Calu3 (cell line): ENCODE data around the gene VPS13C. TPM values are rescaled to one million over a fixed set of nuclear protein-coding genes. Genes with fewer than 3 reads are reported as not detected.

ENCODE experiments used
- BruUV-seq: library from RNA; stranded (reverse); fragments of 400-500 nt; replicated peaks from 2 replicates; lab custom pipeline; 2021; lab: Mats Ljungman, UMichigan
- CTCF ChIA-PET: fragments of 300-600 bp; sonication (Branson Sonifier 250); formaldehyde crosslinking; loops from one replicate; lab custom pipeline; 2022; ENCODE audit warnings: antibody characterized with exemption; lab: Charles Lee
- DNase-seq: peaks from one replicate; pipeline ENCODE4 v3.0.0; 2022
- H3K27ac Mint-ChIP-seq: one replicate; pipeline ENCODE4 v1.8.0; 2022; ENCODE audit warnings: mixed read lengths; ENCODE audit not compliant: unreplicated experiment
- H3K27me3 Mint-ChIP-seq: one replicate; pipeline ENCODE4 v1.8.0; 2022; ENCODE audit warnings: mixed read lengths; ENCODE audit not compliant: unreplicated experiment
- H3K36me3 Mint-ChIP-seq: one replicate; pipeline ENCODE4 v1.8.0; 2022; ENCODE audit warnings: mild to moderate bottlenecking, moderate library complexity, mixed read lengths; ENCODE audit not compliant: insufficient read depth, unreplicated experiment
- H3K4me1 Mint-ChIP-seq: one replicate; pipeline ENCODE4 v1.8.0; 2022; ENCODE audit warnings: mild to moderate bottlenecking, low read depth, mixed read lengths; ENCODE audit not compliant: unreplicated experiment
- H3K4me3 Mint-ChIP-seq: one replicate; pipeline ENCODE4 v1.8.0; 2022; ENCODE audit warnings: mild to moderate bottlenecking, low read depth, moderate library complexity, mixed read lengths; ENCODE audit not compliant: unreplicated experiment
- H3K9me3 Mint-ChIP-seq: one replicate; pipeline ENCODE4 v1.8.0; 2022; ENCODE audit warnings: low read depth, mixed read lengths; ENCODE audit not compliant: unreplicated experiment
- intact Hi-C: fragments of 100-400 bp; cut with micrococcal nuclease; formaldehyde crosslinking; loops from one replicate; pipeline ENCODE4 v1.10.0; 2022; ENCODE audit not compliant: unreplicated experiment
- total RNA-seq: library from RNA; stranded (reverse); gene quantifications from 2 replicates; pipeline ENCODE4 v1.2.3, GENCODE V29; 2022
- TF ChIP-seq, protein P1 (sequence below): fragments of 200-600 bp; IDR thresholded peaks from one replicate; pipeline ENCODE4 v1.8.0; 2022; ENCODE audit warnings: antibody characterized with exemption; ENCODE audit not compliant: unreplicated experiment

VPS13C gene
- total RNA-seq, 1 experiment from 2014 or later: 99.9 TPM

DNA sequence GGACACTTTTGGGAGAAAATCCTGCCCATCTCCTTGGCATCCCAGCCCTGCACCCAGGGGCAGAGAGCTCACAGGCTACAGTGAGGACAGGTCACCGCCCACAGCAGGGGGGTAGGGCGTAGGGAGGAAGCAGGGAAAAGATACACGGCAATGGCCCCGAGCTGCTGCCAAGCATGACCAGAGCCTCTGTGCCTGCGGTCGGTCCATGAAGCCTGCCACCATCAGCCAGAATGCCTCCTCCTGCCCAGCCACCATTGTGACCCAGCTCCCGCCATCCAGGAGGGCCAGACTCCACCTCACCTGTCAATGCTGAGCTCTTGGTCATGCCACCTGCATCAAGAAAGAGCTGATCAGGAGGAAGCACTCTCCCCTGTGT, 230.7 kb downstream of the VPS13C start:
- Mint-ChIP-seq H3K4me1 (no peaks in the 10 kb centered on the region), H3K4me3 (no peak overlapping the region), H3K27ac (no peak overlapping the region), H3K9me3 (no peaks in the 10 kb centered on the region), H3K36me3 (no peaks in the 10 kb centered on the region), H3K27me3 (peaks cover 84% of the 10 kb centered on the region)
- BruUV-seq: no TSS peak
- TF ChIP-seq, protein P1, sequence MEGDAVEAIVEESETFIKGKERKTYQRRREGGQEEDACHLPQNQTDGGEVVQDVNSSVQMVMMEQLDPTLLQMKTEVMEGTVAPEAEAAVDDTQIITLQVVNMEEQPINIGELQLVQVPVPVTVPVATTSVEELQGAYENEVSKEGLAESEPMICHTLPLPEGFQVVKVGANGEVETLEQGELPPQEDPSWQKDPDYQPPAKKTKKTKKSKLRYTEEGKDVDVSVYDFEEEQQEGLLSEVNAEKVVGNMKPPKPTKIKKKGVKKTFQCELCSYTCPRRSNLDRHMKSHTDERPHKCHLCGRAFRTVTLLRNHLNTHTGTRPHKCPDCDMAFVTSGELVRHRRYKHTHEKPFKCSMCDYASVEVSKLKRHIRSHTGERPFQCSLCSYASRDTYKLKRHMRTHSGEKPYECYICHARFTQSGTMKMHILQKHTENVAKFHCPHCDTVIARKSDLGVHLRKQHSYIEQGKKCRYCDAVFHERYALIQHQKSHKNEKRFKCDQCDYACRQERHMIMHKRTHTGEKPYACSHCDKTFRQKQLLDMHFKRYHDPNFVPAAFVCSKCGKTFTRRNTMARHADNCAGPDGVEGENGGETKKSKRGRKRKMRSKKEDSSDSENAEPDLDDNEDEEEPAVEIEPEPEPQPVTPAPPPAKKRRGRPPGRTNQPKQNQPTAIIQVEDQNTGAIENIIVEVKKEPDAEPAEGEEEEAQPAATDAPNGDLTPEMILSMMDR: no peak
- no peak for DNase-seq
- CTCF ChIA-PET: interaction anchor here (0.6 to 0.8 kb wide), 3 partner anchors 17 to 662 kb away, joined by 3 to 4 read pairs (median 3); no protein-coding TSS in a partner anchor
- intact Hi-C loops: no loop called here

DNA sequence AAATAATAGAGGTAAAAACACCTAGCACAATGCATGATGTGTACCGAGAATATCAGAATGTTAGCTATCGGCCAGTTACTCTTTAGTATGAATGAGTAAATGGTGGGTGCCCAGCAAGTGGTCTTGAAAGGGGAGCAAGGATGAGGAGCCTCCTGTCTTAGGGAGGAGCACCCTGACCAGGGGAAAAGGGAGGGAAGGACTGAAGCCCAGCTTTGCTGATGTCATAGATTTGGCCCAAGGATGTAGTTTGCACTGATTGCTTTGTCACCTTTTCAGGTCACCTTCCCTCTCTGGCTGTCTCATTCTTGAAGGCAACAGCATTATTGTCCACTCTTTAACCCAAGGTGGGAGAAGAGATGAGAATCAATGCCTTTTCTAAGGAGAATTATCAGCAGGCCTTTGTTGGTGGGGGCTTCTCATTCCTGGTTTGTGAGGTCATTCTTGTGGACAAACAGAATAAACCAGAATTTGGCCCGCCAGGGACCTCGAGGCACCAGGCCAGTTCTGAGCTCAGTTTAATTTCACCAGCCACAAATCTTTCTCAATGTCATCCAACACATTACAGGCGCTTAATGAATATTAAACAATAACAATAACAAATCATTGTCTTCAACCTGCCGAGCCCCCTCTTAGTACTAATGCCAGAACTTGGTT, 231.3 kb downstream of the VPS13C start:
- CTCF ChIA-PET: interaction anchor here (0.6 to 0.9 kb wide), 4 partner anchors 16 to 661 kb away, joined by 3 read pairs; no protein-coding TSS in a partner anchor
- TF ChIP-seq, protein P1: no peak
- BruUV-seq: no TSS peak
- Mint-ChIP-seq H3K9me3 (no peaks in the 10 kb centered on the region), H3K4me3 (no peak overlapping the region), H3K27me3 (peaks cover 84% of the 10 kb centered on the region), H3K4me1 (no peaks in the 10 kb centered on the region), H3K36me3 (no peaks in the 10 kb centered on the region), H3K27ac (no peak overlapping the region)
- DNase-seq: no peak
- intact Hi-C loops: no loop called here

- intact Hi-C loops: no loop called here
- no peak overlapping the region for H3K4me3 Mint-ChIP-seq
- DNase-seq: no peak
- no peaks in the 10 kb centered on the region for H3K4me1 Mint-ChIP-seq
- H3K36me3 Mint-ChIP-seq: no peaks in the 10 kb centered on the region
- TF ChIP-seq, protein P1: no peak
- peaks cover 84% of the 10 kb centered on the region for H3K27me3 Mint-ChIP-seq
- CTCF ChIA-PET: interaction anchor here (0.6 to 0.9 kb wide), 2 partner anchors 120 to 176 kb away, joined by 3 read pairs; no protein-coding TSS in a partner anchor
- no TSS peak for BruUV-seq
- no peaks in the 10 kb centered on the region for H3K9me3 Mint-ChIP-seq
- no peak overlapping the region for H3K27ac Mint-ChIP-seq
Measured at GRCh38 chr15:61828008-61828407, 232.2 kb downstream of the VPS13C start.

DNA sequence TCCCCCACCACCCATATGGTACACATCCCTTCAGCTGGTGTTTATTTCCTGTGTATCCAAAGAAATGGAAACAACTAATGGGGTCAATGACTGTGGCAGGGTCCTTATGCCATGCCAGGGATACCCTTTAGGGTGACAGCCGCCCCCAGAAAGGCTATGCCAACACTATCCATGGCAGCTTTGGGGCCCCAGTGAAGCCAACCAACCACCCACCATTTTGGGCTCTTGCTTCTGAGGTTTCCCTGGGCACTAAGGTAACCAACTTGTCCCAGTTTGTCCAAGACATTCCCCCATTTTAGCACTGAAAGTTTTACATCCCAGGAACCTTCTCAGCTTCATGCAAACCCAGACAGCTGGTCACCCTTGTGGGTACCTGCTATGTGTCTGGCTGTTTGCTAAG, 233.1 kb downstream of the VPS13C start:
- H3K9me3 Mint-ChIP-seq: no peaks in the 10 kb centered on the region
- H3K27ac Mint-ChIP-seq: no peak overlapping the region
- H3K4me1 Mint-ChIP-seq: no peaks in the 10 kb centered on the region
- no peaks in the 10 kb centered on the region for H3K36me3 Mint-ChIP-seq
- CTCF ChIA-PET: interaction anchor here (0.6 kb wide), 2 partner anchors 254 to 299 kb away, joined by 3 read pairs; no protein-coding TSS in a partner anchor
- TF ChIP-seq, protein P1: no peak
- intact Hi-C loops: no loop called here
- peaks cover 84% of the 10 kb centered on the region for H3K27me3 Mint-ChIP-seq
- no peak overlapping the region for H3K4me3 Mint-ChIP-seq
- DNase-seq: no peak
- BruUV-seq: no TSS peak
